ENCODE measurements around the gene KSR2.
"Not testable (repeated sequence)": the region's sequence is repeated elsewhere in the genome, so short reads cannot be mapped to it uniquely, and the experiment has no call there.

The KSR2 gene

DNA sequence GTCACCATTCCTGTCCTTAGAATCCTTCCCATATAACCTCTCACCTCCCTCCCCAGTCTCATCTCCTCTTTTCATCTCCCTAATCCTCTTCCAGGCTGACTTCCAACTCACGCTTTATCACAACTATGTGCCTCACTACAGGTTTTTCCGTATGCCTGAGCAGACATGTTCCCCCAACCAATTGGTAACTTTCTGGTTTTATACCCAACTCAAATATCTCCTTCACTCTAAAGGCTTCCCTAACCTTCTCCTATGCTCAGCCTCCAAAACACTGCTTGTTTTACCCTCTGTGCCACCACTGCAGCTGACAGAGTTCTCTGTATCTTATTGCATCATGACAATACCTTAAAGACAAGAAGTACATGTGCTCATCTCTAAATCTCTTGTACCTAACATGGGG lies 139.7 kb downstream of the KSR2 start:
- DNase-seq (ENCODE audit: low read depth in 1 of 2, low spot score in 1 of 2): no peak

DNA sequence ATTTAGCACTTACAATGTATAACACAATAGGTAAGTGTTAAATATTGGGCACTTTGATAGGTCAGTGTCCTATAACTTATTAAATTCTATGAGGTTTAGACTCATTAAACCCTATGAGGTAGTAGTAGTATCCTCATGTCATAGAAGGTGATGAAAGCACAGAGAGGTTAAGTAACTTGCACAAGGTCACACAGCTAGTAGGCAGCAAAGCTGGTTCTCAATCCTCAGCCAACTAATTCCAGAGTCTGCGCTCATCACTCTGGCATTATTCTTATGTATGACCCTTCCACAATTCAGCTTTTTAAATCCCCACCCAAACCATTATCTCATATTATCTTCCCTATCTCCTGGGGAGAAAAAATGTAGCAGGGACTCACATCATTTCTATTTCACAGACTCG lies 141.1 kb downstream of the KSR2 start:
- DNase-seq (ENCODE audit: low read depth in 1 of 2, low spot score in 1 of 2): no peak

GRCh38 chr12:117825827-117826226 lies 143.0 kb downstream of the KSR2 start:
- DNase-seq (ENCODE audit: low read depth in 1 of 2, low spot score in 1 of 2): no peak

DNA sequence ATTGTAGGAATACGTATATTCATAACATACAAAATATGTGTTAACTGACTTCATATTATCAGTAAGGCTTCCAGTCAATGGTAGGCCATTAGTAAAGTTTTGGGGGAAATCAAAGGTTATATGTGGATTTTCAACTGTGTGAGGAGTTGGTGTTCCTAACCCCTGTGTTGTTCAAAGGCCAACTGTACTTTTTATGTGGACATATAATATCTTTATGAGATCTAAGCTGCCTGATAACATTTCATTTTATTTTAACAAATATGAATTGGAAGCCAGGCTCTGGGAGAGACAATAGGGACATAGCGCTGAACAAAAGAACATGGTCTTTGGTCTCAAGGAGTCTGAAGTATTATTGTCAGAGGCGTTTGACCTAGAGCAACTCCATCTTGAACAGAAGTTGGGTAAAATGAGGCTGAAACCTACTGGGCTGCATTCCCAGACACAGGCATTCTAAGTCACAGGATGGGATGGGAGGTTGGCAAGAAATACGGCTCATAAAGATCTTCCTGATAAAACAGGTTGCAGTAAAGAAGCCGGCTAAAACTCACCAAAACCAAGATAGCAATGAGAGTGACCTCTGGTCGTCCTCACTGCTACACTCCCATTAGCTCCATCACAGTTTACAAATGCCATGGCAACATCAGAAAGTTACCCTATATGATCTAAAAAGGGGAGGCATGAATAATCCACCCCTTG lies 147.2 kb downstream of the KSR2 start:
- DNase-seq (ENCODE audit: low read depth in 1 of 2, low spot score in 1 of 2): no peak

DNA sequence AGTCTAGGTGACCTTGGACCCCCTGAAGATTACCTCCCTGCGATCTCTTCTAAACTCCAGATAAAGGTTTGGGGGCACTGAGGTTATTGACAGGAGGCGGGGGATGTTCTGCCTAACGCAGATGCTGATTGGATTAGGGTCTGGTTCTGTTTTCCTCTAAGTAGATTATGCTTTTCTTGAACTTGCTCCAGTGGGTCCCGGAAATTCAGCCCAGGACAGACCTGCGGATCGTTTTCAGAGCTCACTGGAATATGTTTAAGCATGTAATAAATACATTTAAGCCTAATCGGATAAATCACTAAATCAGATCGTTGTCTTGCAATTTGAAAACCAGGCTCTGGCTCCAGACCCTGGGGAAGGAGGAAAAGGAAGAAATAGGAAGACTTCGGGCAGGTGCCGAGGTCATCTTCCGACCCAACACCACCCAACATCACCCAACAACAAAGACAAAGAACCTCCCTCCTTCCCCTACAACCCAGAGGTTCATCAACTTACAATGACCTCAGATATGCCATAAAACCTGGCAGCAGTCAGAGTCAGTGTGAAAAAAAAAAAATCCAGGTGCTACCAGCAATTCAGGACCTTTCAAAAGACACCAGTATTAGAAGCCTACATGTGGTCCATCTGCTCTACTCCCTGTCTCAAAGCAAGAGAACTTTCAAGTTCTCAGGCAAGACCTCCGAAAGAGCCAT lies 148.4 kb downstream of the KSR2 start:
- DNase-seq (ENCODE audit: low read depth in 1 of 2, low spot score in 1 of 2): no peak

GRCh38 chr12:117819160-117819559 lies 149.6 kb downstream of the KSR2 start:
- no peak for DNase-seq (ENCODE audit: low read depth in 1 of 2, low spot score in 1 of 2)

- DNase-seq (ENCODE audit: low read depth in 1 of 2, low spot score in 1 of 2): no peak
Measured at GRCh38 chr12:117818400-117818799, 150.4 kb downstream of the KSR2 start.

- no peak for DNase-seq (ENCODE audit: low read depth in 1 of 2, low spot score in 1 of 2)
Measured at GRCh38 chr12:117809509-117809908, 159.3 kb downstream of the KSR2 start.

- DNase-seq (ENCODE audit: low read depth in 1 of 2, low spot score in 1 of 2): no peak
Measured at GRCh38 chr12:117807946-117808345, 160.8 kb downstream of the KSR2 start.

GRCh38 chr12:117807355-117807754 lies 161.4 kb downstream of the KSR2 start:
- no peak for DNase-seq (ENCODE audit: low read depth in 1 of 2, low spot score in 1 of 2)

GRCh38 chr12:117805865-117806264 lies 162.9 kb downstream of the KSR2 start:
- DNase-seq (ENCODE audit: low read depth in 1 of 2, low spot score in 1 of 2): no peak

- DNase-seq (ENCODE audit: low read depth in 1 of 2, low spot score in 1 of 2): no peak
Measured at GRCh38 chr12:117803001-117803400, 165.8 kb downstream of the KSR2 start.

DNA sequence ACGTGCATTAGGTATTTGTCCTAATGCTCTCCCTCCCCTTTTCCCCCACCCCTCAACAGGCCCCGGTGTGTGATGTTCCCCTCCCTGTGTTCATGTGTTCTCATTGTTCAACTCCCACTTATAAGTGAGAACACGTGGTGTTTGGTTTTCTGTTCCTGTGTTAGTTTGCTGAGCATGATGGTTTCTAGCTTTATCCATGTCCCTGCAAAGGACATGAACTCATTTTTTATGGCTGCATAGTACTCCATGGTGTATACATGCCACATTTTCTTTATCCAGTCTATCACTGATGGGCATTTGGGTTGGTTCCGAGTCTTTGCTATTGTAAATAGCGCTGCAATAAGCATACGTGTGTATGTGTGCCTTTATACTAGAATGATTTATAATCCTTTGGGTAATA lies 168.1 kb downstream of the KSR2 start:
- not testable (repeated sequence) for DNase-seq (ENCODE audit: low read depth in 1 of 2, low spot score in 1 of 2)

DNA sequence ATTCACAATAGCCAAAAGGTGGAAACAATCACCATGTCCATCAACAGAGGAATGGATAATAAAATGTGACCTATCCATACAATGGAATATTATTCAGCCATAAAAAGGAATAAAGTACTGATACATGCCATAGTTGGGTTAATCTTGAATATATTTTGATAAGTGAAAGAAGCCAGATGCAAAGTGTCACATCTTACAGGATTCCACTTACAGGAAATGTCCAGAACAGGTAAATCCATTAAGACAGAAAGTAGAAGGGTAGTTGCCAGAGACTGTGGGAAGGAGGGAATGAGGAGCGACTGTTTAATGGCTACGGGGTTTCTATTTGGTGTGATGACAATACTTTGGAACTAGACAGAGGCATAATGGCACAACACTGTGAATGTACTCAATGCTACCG lies 171.6 kb downstream of the KSR2 start:
- no peak for DNase-seq (ENCODE audit: low read depth in 1 of 2, low spot score in 1 of 2)

DNA sequence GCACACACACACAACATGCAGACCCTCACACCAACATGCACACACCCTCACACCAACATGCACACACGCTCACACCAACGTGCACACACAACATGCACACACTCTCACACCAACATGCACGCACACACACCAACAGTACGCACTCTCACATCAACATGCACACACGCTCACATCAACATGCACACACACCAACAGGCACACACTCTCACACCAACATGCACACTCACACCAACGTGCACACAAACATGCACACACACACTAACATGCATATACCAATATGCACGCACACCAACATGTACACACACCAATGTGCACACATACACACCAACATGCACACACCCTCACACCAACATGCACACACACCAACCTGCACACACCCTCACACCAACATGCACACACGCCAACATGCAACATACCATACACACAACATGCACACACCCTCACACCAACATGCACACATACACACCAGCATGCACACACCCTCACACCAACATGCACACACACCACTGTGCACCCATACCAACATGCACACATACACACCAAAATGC lies 175.8 kb downstream of the KSR2 start:
- no peak for DNase-seq (ENCODE audit: low read depth in 1 of 2, low spot score in 1 of 2)

DNA sequence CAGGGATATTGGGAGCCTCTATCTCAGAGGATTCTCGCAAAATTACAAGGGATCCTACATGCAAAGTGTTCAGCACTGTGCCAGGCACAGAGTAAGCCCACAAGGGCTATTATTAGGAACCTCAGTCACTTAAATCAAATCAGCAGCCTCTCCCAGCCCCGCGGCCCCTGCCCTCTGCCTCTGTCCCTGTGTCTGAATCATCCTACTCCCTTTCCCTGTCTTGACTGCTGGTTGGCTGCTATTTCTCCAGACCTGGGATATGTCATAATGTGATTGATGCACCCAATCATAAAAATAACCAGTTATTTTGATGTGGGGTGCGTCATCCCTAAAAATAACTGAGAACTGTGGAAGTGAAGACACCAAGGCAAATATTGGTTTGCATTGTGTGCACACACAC lies 176.3 kb downstream of the KSR2 start:
- DNase-seq (ENCODE audit: low read depth in 1 of 2, low spot score in 1 of 2): no peak

DNA sequence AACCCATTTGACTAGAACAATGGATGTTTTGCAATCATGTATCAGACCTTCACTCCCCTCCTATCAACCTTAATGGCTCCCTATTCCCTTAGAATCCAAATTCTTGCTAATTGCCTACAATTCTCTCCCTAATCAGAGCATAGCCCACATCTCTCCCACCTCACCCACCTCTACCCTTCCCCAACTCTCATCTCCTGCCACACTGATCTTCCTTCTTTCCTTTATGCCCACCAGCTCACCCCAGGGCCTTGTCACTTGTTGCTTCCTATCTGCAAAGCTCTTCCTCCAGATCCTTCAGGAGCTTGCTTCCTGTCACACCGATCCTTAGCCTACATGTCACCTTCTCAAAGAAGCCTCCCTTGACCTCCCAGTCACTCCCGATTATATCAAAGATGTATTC lies 177.8 kb downstream of the KSR2 start:
- no peak for DNase-seq (ENCODE audit: low read depth in 1 of 2, low spot score in 1 of 2)

- no peak for DNase-seq (ENCODE audit: low read depth in 1 of 2, low spot score in 1 of 2)
Measured at GRCh38 chr12:117790198-117790597, 178.6 kb downstream of the KSR2 start.

DNA sequence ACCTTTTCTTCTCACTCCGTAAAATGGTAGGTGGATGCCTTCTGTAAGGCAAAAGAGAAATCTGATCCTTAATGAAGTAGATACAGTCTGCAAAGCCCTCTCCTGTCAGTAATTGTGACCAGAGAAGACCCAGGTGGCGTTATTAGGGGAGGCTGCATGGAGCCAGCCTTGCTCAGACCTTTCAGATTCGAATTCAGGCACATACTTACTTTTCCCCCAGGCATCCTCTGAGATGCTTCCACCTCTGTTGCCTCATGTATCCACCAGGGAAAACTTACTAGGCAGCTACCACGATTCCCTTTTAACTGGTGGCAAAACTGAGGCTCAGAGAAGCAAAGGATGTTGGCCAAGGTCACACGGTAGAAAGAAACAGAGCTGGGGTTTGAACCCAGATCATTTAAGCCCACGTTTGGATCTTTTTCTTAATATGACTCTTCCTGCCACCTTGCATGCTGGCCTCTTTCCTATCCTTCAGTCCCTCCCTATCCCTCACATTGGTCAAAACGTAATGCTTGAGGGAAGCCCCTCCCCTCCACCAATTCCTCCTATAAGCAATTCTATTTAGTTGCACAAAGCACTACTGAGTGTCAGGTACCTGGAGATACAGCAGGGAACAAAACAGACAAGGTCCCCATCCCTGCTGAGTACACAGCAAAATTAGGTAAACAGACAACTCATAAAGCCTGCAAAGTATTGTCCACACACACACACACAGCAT lies 179.4 kb downstream of the KSR2 start:
- DNase-seq (ENCODE audit: low read depth in 1 of 2, low spot score in 1 of 2): no peak

GRCh38 chr12:117778656-117779055 lies 190.1 kb downstream of the KSR2 start:
- DNase-seq (ENCODE audit: low read depth in 1 of 2, low spot score in 1 of 2): no peak

GRCh38 chr12:117774941-117775775 lies 193.6 kb downstream of the KSR2 start:
- no peak for DNase-seq (ENCODE audit: low read depth in 1 of 2, low spot score in 1 of 2)
